Measurements from ENCODE around the gene RDH14.

The RDH14 gene

GRCh38 chr2:18550433-18550832 lies 10.0 kb downstream of the RDH14 start:
- H3K4me3 ChIP-seq (ENCODE audit: low read length) = no peak overlapping the region
- no peak for TF ChIP-seq ZNF274 (IDR thresholded peaks at IDR 0.05; ENCODE audit: low read depth, low read length)

- TF ChIP-seq ZNF274 (IDR thresholded peaks at IDR 0.05; ENCODE audit: low read depth, low read length) = no peak
- no peak overlapping the region for H3K4me3 ChIP-seq (ENCODE audit: low read length)
Measured at GRCh38 chr2:18549083-18549482, 11.4 kb downstream of the RDH14 start.

GRCh38 chr2:18548621-18549020 lies 11.8 kb downstream of the RDH14 start:
- no peak overlapping the region for H3K4me3 ChIP-seq (ENCODE audit: low read length)
- no peak for TF ChIP-seq ZNF274 (IDR thresholded peaks at IDR 0.05; ENCODE audit: low read depth, low read length)

- no peak overlapping the region for H3K4me3 ChIP-seq (ENCODE audit: low read length)
- no peak for TF ChIP-seq ZNF274 (IDR thresholded peaks at IDR 0.05; ENCODE audit: low read depth, low read length)
Measured at GRCh38 chr2:18546567-18546966, 13.9 kb downstream of the RDH14 start.

GRCh38 chr2:18545384-18545783 lies 15.1 kb downstream of the RDH14 start:
- no peak for TF ChIP-seq ZNF274 (IDR thresholded peaks at IDR 0.05; ENCODE audit: low read depth, low read length)
- H3K4me3 ChIP-seq (ENCODE audit: low read length) = no peak overlapping the region

GRCh38 chr2:18544171-18544570 lies 16.3 kb downstream of the RDH14 start:
- H3K4me3 ChIP-seq (ENCODE audit: low read length) = no peak overlapping the region
- no peak for TF ChIP-seq ZNF274 (IDR thresholded peaks at IDR 0.05; ENCODE audit: low read depth, low read length)

- TF ChIP-seq ZNF274 (IDR thresholded peaks at IDR 0.05; ENCODE audit: low read depth, low read length) = no peak
- H3K4me3 ChIP-seq (ENCODE audit: low read length) = no peak overlapping the region
Measured at GRCh38 chr2:18540872-18541271, 19.6 kb downstream of the RDH14 start.

GRCh38 chr2:18536697-18537096 lies 23.8 kb downstream of the RDH14 start:
- no peak for TF ChIP-seq ZNF274 (IDR thresholded peaks at IDR 0.05; ENCODE audit: low read depth, low read length)
- no peak overlapping the region for H3K4me3 ChIP-seq (ENCODE audit: low read length)

- no peak overlapping the region for H3K4me3 ChIP-seq (ENCODE audit: low read length)
- TF ChIP-seq ZNF274 (IDR thresholded peaks at IDR 0.05; ENCODE audit: low read depth, low read length) = no peak
Measured at GRCh38 chr2:18536100-18536499, 24.4 kb downstream of the RDH14 start.

- H3K4me3 ChIP-seq (ENCODE audit: low read length) = no peak overlapping the region
- no peak for TF ChIP-seq ZNF274 (IDR thresholded peaks at IDR 0.05; ENCODE audit: low read depth, low read length)
Measured at GRCh38 chr2:18531194-18531593, 29.3 kb downstream of the RDH14 start.

GRCh38 chr2:18527822-18528221 lies 32.6 kb downstream of the RDH14 start:
- no peak for TF ChIP-seq ZNF274 (IDR thresholded peaks at IDR 0.05; ENCODE audit: low read depth, low read length)
- no peak overlapping the region for H3K4me3 ChIP-seq (ENCODE audit: low read length)

GRCh38 chr2:18527326-18527725 lies 33.1 kb downstream of the RDH14 start:
- H3K4me3 ChIP-seq (ENCODE audit: low read length) = no peak overlapping the region
- TF ChIP-seq ZNF274 (IDR thresholded peaks at IDR 0.05; ENCODE audit: low read depth, low read length) = no peak

GRCh38 chr2:18526429-18526828 lies 34.0 kb downstream of the RDH14 start:
- H3K4me3 ChIP-seq (ENCODE audit: low read length) = no peak overlapping the region
- no peak for TF ChIP-seq ZNF274 (IDR thresholded peaks at IDR 0.05; ENCODE audit: low read depth, low read length)

GRCh38 chr2:18525852-18526251 lies 34.6 kb downstream of the RDH14 start:
- H3K4me3 ChIP-seq (ENCODE audit: low read length) = no peak overlapping the region
- no peak for TF ChIP-seq ZNF274 (IDR thresholded peaks at IDR 0.05; ENCODE audit: low read depth, low read length)

- TF ChIP-seq ZNF274 (IDR thresholded peaks at IDR 0.05; ENCODE audit: low read depth, low read length) = no peak
- no peak overlapping the region for H3K4me3 ChIP-seq (ENCODE audit: low read length)
Measured at GRCh38 chr2:18525236-18525635, 35.2 kb downstream of the RDH14 start.

GRCh38 chr2:18522484-18523146 lies 37.8 kb downstream of the RDH14 start:
- no peak overlapping the region for H3K4me3 ChIP-seq (ENCODE audit: low read length)
- no peak for TF ChIP-seq ZNF274 (IDR thresholded peaks at IDR 0.05; ENCODE audit: low read depth, low read length)
